ENCODE results near the gene TRMT2A. TPM values are rescaled to one million over a fixed set of nuclear protein-coding genes. Genes with fewer than 3 reads are reported as not detected.
A peak's percentile ranks its signal among the peaks of the same experiment; 100 is the strongest.

Gene TRMT2A
- total RNA-seq, 1 donor from 2014 or later: 24.3 TPM

DNA sequence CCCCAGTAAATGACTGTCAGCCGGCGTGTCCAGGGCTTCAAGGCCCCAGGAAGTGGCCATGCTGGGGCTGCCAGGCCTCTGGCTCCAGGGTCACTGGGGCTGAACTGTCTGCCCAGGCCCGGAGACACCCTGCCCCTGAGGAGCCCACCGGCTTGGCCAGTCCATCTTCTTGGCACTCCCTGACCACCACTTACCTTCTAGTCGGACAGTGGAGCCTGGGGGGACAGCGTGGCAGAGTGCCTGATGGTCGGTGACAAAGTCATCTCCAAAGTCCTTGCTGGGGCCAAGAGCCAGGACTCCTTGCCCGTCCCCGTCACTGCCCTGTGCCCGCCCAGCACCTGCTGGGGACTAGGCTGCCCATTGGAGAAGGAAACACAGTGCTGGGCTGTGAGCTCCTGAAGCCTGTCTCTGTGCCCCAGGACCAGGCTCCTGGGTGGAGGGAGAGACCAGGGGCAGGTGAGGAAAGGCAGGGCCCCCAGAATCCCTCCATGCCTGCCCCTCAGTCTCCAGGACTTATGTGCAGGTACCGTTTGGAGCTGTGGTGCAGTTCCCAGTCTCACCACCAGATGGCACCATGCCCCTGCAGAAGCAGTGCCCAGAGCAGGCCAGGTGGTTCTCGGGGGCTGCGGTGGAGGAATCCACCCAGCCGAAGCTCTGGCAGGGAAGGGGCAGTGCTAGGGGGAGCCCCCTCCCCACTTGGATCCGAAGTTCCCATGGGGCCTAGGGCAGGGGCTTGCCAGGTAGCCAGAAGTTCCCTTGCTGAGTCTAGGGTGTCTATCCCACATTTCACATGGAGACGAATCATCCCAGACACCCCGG lies 39.8 kb upstream of the TRMT2A start:
- Histone ChIP-seq H3K36me3 (no peaks in the 10 kb centered on the region), H3K9me3 (ENCODE audit: low read depth) (no peaks in the 10 kb centered on the region), H3K27ac (no peak overlapping the region), H3K9ac (no peak overlapping the region), H2AFZ (replicated peaks) (no peak overlapping the region), H3F3A (ENCODE audit: low read depth) (no peaks in the 10 kb centered on the region), H3K4me2 (no peak overlapping the region), H4K20me1 (ENCODE audit: low read depth) (no peaks in the 10 kb centered on the region), H3K4me1 (peaks cover 9% of the 10 kb centered on the region), H3K79me2 (ENCODE audit: low read depth) (no peaks in the 10 kb centered on the region), H3K4me3 (no peak overlapping the region), H3K27me3 (no peaks in the 10 kb centered on the region)
- Mint-ChIP-seq H3K4me1 (peaks cover 35% of the 10 kb centered on the region), H3K4me3 (peak overlapping the region; percentile 58), H3K27ac (peak overlapping the region; percentile 69), H3K9me3 (no peaks in the 10 kb centered on the region), H3K27me3 (ENCODE audit: insufficient read depth, low read depth) (peaks cover 2% of the 10 kb centered on the region), H3K36me3 (no peaks in the 10 kb centered on the region)
- TF ChIP-seq, protein P1, sequence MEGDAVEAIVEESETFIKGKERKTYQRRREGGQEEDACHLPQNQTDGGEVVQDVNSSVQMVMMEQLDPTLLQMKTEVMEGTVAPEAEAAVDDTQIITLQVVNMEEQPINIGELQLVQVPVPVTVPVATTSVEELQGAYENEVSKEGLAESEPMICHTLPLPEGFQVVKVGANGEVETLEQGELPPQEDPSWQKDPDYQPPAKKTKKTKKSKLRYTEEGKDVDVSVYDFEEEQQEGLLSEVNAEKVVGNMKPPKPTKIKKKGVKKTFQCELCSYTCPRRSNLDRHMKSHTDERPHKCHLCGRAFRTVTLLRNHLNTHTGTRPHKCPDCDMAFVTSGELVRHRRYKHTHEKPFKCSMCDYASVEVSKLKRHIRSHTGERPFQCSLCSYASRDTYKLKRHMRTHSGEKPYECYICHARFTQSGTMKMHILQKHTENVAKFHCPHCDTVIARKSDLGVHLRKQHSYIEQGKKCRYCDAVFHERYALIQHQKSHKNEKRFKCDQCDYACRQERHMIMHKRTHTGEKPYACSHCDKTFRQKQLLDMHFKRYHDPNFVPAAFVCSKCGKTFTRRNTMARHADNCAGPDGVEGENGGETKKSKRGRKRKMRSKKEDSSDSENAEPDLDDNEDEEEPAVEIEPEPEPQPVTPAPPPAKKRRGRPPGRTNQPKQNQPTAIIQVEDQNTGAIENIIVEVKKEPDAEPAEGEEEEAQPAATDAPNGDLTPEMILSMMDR (IDR thresholded peaks at IDR 0.05): peak; percentile 99
- no peak for TF ChIP-seq EZH2phosphoT487 (IDR thresholded peaks at IDR 0.05)
- peak; percentile 88 for DNase-seq (ENCODE audit: low spot score)

DNA sequence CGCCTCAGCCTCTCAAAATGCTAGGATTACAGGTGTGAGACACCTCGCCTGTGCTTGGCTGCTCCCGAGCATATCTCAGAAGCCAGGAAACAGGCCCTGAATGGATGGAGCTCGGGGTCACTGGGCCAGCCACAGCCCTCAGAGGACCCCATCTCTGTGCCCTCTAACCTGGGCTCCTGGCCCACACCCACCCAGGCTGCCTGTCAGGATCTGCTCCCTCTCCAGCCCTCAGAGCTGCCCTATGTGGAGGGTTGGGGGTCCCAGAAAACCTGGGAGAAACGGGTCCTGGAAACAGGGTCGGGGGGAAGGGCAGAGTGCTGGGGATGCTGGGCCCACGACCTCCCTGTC lies 39.0 kb upstream of the TRMT2A start:
- Histone ChIP-seq H3K4me3 (no peak overlapping the region), H2AFZ (replicated peaks) (no peak overlapping the region), H3K27ac (no peak overlapping the region), H3K4me1 (peaks cover 9% of the 10 kb centered on the region), H3K36me3 (no peaks in the 10 kb centered on the region), H3F3A (ENCODE audit: low read depth) (no peaks in the 10 kb centered on the region), H3K9ac (no peak overlapping the region), H3K4me2 (no peak overlapping the region), H3K9me3 (ENCODE audit: low read depth) (no peaks in the 10 kb centered on the region), H3K79me2 (ENCODE audit: low read depth) (no peaks in the 10 kb centered on the region), H4K20me1 (ENCODE audit: low read depth) (no peaks in the 10 kb centered on the region), H3K27me3 (no peaks in the 10 kb centered on the region)
- Mint-ChIP-seq H3K27ac (peak overlapping the region; percentile 74), H3K4me1 (peaks cover 39% of the 10 kb centered on the region), H3K4me3 (no peak overlapping the region), H3K9me3 (no peaks in the 10 kb centered on the region), H3K36me3 (no peaks in the 10 kb centered on the region), H3K27me3 (ENCODE audit: insufficient read depth, low read depth) (peaks cover 1% of the 10 kb centered on the region)
- TF ChIP-seq EZH2phosphoT487 (IDR thresholded peaks at IDR 0.05) (no peak), EZH2 (IDR thresholded peaks at IDR 0.05) (no peak)
- TF ChIP-seq, protein P1 (IDR thresholded peaks at IDR 0.05): no peak
- no peak for DNase-seq (ENCODE audit: low spot score)

DNA sequence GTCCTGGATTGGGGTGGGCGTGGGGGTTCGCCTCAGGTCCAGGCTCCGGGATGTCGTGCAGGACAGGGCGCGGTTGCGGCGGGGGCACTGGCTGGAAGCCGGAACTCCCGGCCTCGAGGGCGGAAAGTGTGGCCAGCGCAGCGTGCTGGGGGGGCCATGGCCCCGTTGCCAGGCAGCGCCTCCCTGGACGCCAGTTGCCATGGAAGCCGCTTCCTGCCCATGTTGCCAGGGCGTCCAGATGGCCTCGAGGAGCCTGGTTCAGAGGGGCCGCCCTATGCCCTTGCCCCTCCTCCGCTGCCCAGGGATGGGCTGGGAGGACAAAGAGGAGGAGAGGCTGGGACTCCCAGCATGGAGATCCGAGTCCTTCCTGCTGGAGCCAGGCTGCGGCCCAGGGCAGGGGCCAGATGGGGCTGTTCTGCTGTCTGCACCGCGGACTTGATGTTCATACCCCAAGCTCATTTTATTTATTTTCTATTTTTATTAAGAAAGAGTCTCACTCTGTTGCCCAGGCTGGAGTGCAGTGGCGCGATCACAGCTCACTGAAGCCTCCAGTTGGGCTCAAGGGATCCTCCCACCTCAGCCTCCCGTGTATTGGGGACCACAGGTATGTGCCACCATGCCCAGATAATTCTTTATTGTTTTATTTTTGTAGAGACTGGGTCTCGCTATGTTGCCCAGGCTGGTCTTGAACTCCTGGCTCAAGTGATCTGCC lies 38.5 kb upstream of the TRMT2A start:
- no peaks in the 10 kb centered on the region for H3K36me3 ChIP-seq
- H4K20me1 ChIP-seq (ENCODE audit: low read depth): no peaks in the 10 kb centered on the region
- Mint-ChIP-seq H3K4me1 (peaks cover 40% of the 10 kb centered on the region), H3K36me3 (no peaks in the 10 kb centered on the region), H3K4me3 (no peak overlapping the region), H3K27me3 (ENCODE audit: insufficient read depth, low read depth) (no peaks in the 10 kb centered on the region), H3K9me3 (no peaks in the 10 kb centered on the region), H3K27ac (peak overlapping the region; percentile 74)
- H3F3A ChIP-seq (ENCODE audit: low read depth): no peaks in the 10 kb centered on the region
- H2AFZ ChIP-seq (replicated peaks): no peak overlapping the region
- no peaks in the 10 kb centered on the region for H3K79me2 ChIP-seq (ENCODE audit: low read depth)
- no peak overlapping the region for H3K4me2 ChIP-seq
- no peak overlapping the region for H3K27ac ChIP-seq
- no peak for TF ChIP-seq EZH2phosphoT487 (IDR thresholded peaks at IDR 0.05)
- no peak for TF ChIP-seq EZH2 (IDR thresholded peaks at IDR 0.05)
- TF ChIP-seq, protein P1 (IDR thresholded peaks at IDR 0.05): no peak
- no peak overlapping the region for H3K4me3 ChIP-seq
- H3K9ac ChIP-seq: no peak overlapping the region
- peak; percentile 31 for DNase-seq (ENCODE audit: low spot score)
- peaks cover 9% of the 10 kb centered on the region for H3K4me1 ChIP-seq
- no peaks in the 10 kb centered on the region for H3K27me3 ChIP-seq
- no peaks in the 10 kb centered on the region for H3K9me3 ChIP-seq (ENCODE audit: low read depth)
